ENCODE results near the gene TFDP2. TPM values are rescaled to one million over a fixed set of nuclear protein-coding genes. Genes with fewer than 3 reads are reported as not detected.

The TFDP2 gene
- total and polyA plus RNA-seq, 2 of the 8 experiments (the other 6 are each of a cell fraction or from before 2014, with no cell fraction given): 41.1 to 119 TPM

GRCh38 chr3:141972399-141972798 lies 176.9 kb downstream of the TFDP2 start:
- Histone ChIP-seq H3K56ac (replicated peaks; ENCODE audit: insufficient read length, low read depth, low read length) (no peak overlapping the region), H2BK5ac (ENCODE audit: low read depth, low read length) (no peak overlapping the region)
- WGBS, 2 experiments (ENCODE audit: extremely low coverage in 1 of 2, insufficient coverage in 1 of 2, insufficient read length in 1 of 2, insufficient replicate concordance in 2 of 2, low coverage in 1 of 2, low lambda C conversion rate in 2 of 2, missing lambda C conversion rate in 1 of 2): 98% methylated on average over 2 of the region's 2 CpGs; no CpG with 5 or more reads in 1 of the 2 experiments

More at GRCh38 chr3:141972399-141972798, 176.9 kb downstream of the TFDP2 start:
- Histone ChIP-seq H3K4me1 (replicated peaks in 1 of 4; ENCODE audit: control insufficient read depth in 3 of 4, insufficient read depth in 4 of 4, low read length in 3 of 4) (no peaks in the 10 kb centered on the region), H4K8ac (ENCODE audit: extremely low read depth, insufficient read depth, low read length) (no peak overlapping the region), H2BK12ac (ENCODE audit: low read depth, low read length) (no peak overlapping the region), H3K27ac (ENCODE audit: low read depth, low read length) (no peak overlapping the region), H3K18ac (ENCODE audit: extremely low read depth, low read length) (no peak overlapping the region), H2AK5ac (ENCODE audit: low read depth, low read length) (no peak overlapping the region), H3K4me2 (ENCODE audit: insufficient read depth in 1 of 2, low read depth in 2 of 2, low read length in 2 of 2) (no peak overlapping the region), H3K79me1 (ENCODE audit: low read depth, low read length) (no peaks in the 10 kb centered on the region), H2BK120ac (replicated peaks; ENCODE audit: low read depth, low read length) (no peak overlapping the region), H2AFZ (ENCODE audit: low read length) (no peak overlapping the region), H3K4me3 (ENCODE audit: extremely low read depth in 1 of 4, insufficient read depth in 2 of 4, low read depth in 3 of 4, low read length in 4 of 4) (no peak overlapping the region), H2BK20ac (ENCODE audit: low read length) (no peak overlapping the region), H3K4ac (replicated peaks; ENCODE audit: insufficient read length, low read depth, low read length) (no peak overlapping the region), H3K27me3 (replicated peaks in 1 of 4; ENCODE audit: control insufficient read depth in 3 of 4, extremely low read depth in 1 of 4, insufficient read depth in 3 of 4, low read length in 3 of 4) (peaks cover 0 to 1% (median 0%) of the 10 kb centered on the region in 4 experiments; a peak in 1 of 7 replicates), H3K23me2 (ENCODE audit: low read depth, low read length) (no peaks in the 10 kb centered on the region), H4K20me1 (replicated peaks in 1 of 2; ENCODE audit: control insufficient read depth in 1 of 2, insufficient read depth in 2 of 2, low read length in 2 of 2) (no peaks in the 10 kb centered on the region), H3K36me3 (ENCODE audit: control insufficient read depth in 2 of 4, insufficient read depth in 4 of 4, low read length in 3 of 4) (peaks cover 7 to 62% (median 21%) of the 10 kb centered on the region in 4 experiments), H3K23ac (ENCODE audit: insufficient read length) (no peak overlapping the region), H3K14ac (ENCODE audit: insufficient read length) (no peak overlapping the region), H4K91ac (replicated peaks; ENCODE audit: insufficient read length, low read length) (no peak overlapping the region), H3K9ac (replicated peaks in 1 of 4; ENCODE audit: extremely low read depth in 1 of 4, low read depth in 3 of 4, low read length in 3 of 4) (no peak overlapping the region), H4K5ac (ENCODE audit: insufficient read length, low read depth, low read length) (no peak overlapping the region), H3K79me2 (ENCODE audit: control insufficient read depth in 1 of 2, insufficient read depth in 2 of 2, low read length in 2 of 2) (no peaks in the 10 kb centered on the region), H2BK15ac (ENCODE audit: low read length) (no peak overlapping the region), H3K9me3 (ENCODE audit: insufficient read depth in 2 of 2, low read depth in 1 of 2, low read length in 1 of 2) (no peaks in the 10 kb centered on the region)
- FAIRE-seq (no peak), DNase-seq (ENCODE audit: low read depth in 1 of 2, low spot score in 2 of 2) (no peak)
- POLR2A ChIA-PET (ENCODE audit: partially characterized antibody): interaction anchor here (0.6 kb wide), 1 partner anchor 41 kb away, joined by 4 read pairs; no protein-coding TSS in a partner anchor
- CTCF ChIA-PET (ENCODE audit: partially characterized antibody): interaction anchor here (0.6 to 1.5 kb wide), 3 partner anchors 18 to 410 kb away, joined by 3 to 4 read pairs (median 3); no protein-coding TSS in a partner anchor
- TF ChIP-seq E2F6 (IDR thresholded peaks at IDR 0.05): no peak
- no peak for TF ChIP-seq SP2 (IDR thresholded peaks at IDR 0.05; ENCODE audit: low read length)
- TF ChIP-seq HDAC6 (IDR thresholded peaks at IDR 0.05; ENCODE audit: low read depth, low read length): no peak
- TF ChIP-seq CHD2 (IDR thresholded peaks at IDR 0.05; ENCODE audit: low read length): no peak
- no peak for TF ChIP-seq SP4 (IDR thresholded peaks at IDR 0.05; ENCODE audit: low read length)
- no peak for TF ChIP-seq ATF3 (IDR thresholded peaks at IDR 0.05; ENCODE audit: insufficient read depth, low read depth, low read length)
- TF ChIP-seq KDM4A (IDR thresholded peaks at IDR 0.05; ENCODE audit: low read depth, low read length, severe bottlenecking): no peak
- no peak for TF ChIP-seq CEBPB (IDR thresholded peaks at IDR 0.05; ENCODE audit: low read depth, low read length)
- no peak for TF ChIP-seq CTBP2 (IDR thresholded peaks at IDR 0.05; ENCODE audit: borderline replicate concordance, insufficient read depth, insufficient read length, low read length)
- no peak for TF ChIP-seq CBX5 (IDR thresholded peaks at IDR 0.05; ENCODE audit: low read depth, low read length)
- no peak for TF ChIP-seq POU5F1 (IDR thresholded peaks at IDR 0.05; ENCODE audit: low read depth, low read length)
- TF ChIP-seq EGR1 (IDR thresholded peaks at IDR 0.05; ENCODE audit: borderline replicate concordance, low read depth, low read length): no peak
- no peak for TF ChIP-seq JUN (IDR thresholded peaks at IDR 0.05; ENCODE audit: low read depth, low read length)
- TF ChIP-seq SRF (IDR thresholded peaks at IDR 0.05; ENCODE audit: low read depth, low read length): no peak

Data from H1 (cell line).